Measurements from ENCODE around the gene MPZ.

GRCh38 chr1:161298116-161298515 is 11.7 kb downstream of the MPZ start:
- TF ChIP-seq CTCF (IDR thresholded peaks at IDR 0.05 in 2 of 3, conservative IDR thresholded peaks at IDR 0.05 in 1 of 3; ENCODE audit: insufficient read depth in 2 of 3, low read depth in 1 of 3, low read length in 3 of 3) (no peak), FIP1L1 (IDR thresholded peaks at IDR 0.05; ENCODE audit: low read depth, low read length, poor library complexity, severe bottlenecking) (no peak), BRF2 (IDR thresholded peaks at IDR 0.05; ENCODE audit: borderline replicate concordance, insufficient read depth, insufficient read length) (no peak), NFIC (IDR thresholded peaks at IDR 0.05) (no peak), JUN (IDR thresholded peaks at IDR 0.05; ENCODE audit: borderline replicate concordance, low read depth, low read length) (no peak), JUN (CRISPR knock-in tag; IDR thresholded peaks at IDR 0.05; ENCODE audit: borderline replicate concordance) (no peak), FOXM1 (IDR thresholded peaks at IDR 0.05; ENCODE audit: low read depth) (no peak), FOXM1 (CRISPR knock-in tag; IDR thresholded peaks at IDR 0.05; ENCODE audit: low read depth) (no peak), JUND (IDR thresholded peaks at IDR 0.05; ENCODE audit: borderline replicate concordance, low read depth, low read length) (no peak), JUND (tag; IDR thresholded peaks at IDR 0.05; ENCODE audit: borderline replicate concordance, low read depth, low read length) (no peak), HDAC6 (IDR thresholded peaks at IDR 0.05; ENCODE audit: low read depth, low read length) (no peak)
